GM12801 (cell line): Measurements from ENCODE around the gene ATP1A3.

ENCODE experiments used
- TF ChIP-seq, protein P1 (sequence below): IDR thresholded peaks from one replicate; pipeline ENCODE4 v1.5.1; 2011; ENCODE audit warnings: control low read depth; ENCODE audit not compliant: insufficient read length; ENCODE audit errors: extremely low read depth

The ATP1A3 gene

DNA sequence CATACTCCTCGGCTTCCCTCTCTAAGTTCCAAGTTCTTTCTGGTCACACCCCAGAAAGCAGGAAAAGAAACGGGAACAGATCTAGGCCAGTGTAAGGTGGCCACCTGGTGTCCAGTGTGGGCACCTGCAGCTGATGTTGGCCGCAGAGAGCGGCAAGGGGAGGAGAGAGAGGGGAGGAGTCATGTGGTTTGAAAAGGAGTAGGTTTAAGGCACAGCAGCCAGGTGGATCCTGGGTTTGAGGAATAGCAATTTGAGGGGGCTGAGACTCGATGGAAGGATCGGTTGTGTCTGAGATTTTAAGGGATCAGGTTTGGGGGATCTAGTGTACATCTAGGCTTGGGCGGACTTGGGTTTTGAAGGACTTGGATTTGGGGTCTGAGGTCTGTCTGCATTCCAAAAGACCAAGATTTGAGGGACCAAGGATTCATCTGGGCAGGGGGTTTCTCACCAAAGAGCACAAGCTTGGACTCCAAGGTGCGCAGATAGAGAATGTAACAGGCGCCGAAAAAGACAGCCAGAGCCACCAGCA is 36.1 kb downstream of the ATP1A3 start:
- TF ChIP-seq, protein P1, sequence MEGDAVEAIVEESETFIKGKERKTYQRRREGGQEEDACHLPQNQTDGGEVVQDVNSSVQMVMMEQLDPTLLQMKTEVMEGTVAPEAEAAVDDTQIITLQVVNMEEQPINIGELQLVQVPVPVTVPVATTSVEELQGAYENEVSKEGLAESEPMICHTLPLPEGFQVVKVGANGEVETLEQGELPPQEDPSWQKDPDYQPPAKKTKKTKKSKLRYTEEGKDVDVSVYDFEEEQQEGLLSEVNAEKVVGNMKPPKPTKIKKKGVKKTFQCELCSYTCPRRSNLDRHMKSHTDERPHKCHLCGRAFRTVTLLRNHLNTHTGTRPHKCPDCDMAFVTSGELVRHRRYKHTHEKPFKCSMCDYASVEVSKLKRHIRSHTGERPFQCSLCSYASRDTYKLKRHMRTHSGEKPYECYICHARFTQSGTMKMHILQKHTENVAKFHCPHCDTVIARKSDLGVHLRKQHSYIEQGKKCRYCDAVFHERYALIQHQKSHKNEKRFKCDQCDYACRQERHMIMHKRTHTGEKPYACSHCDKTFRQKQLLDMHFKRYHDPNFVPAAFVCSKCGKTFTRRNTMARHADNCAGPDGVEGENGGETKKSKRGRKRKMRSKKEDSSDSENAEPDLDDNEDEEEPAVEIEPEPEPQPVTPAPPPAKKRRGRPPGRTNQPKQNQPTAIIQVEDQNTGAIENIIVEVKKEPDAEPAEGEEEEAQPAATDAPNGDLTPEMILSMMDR = peak; percentile 80

GRCh38 chr19:41957161-41957837 is 36.7 kb downstream of the ATP1A3 start:
- TF ChIP-seq, protein P1 = no peak

DNA sequence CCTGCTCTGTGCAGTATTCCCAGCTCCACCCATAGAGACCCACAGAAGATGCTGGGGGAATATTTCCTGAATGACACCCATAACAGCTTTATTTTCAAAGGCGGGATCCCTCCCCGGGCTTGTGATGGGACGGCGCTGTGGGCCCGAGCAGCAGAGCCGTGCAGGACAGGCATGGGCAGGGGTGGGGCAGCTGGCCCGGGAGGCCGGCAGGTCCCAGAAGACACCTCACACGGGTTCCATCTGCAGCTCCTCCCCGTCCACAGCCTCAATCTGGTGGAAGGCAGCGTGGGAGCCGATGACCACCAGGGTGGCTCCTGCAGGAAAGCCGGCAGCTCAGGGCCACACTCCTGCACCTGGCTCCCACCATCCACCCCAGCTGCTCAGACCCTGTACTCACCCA is 37.4 kb downstream of the ATP1A3 start:
- TF ChIP-seq, protein P1 = no peak

DNA sequence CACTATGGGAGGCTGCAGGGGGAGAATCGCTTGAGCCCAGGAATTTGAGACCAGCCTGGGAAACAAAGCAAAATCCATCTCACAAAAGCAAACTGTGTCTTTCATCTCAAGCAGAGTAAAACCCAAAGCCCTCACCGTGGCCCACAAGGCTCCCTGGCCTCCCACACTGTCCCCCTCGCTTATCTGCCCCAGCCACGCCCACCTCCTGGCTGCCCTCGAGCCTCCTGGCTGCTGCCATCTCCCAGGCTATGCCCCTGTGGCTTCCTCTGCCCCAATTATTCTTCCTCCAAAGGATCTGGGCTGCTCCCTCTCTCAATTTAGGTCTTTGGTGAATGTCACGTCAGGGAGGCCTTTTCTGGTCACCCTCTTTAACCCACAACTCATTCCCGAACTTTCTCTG is 38.5 kb downstream of the ATP1A3 start:
- TF ChIP-seq, protein P1 = no peak

- TF ChIP-seq, protein P1 = peak; percentile 8
Measured at GRCh38 chr19:41951686-41952172, 42.3 kb downstream of the ATP1A3 start.

- TF ChIP-seq, protein P1 = no peak
Measured at GRCh38 chr19:41947091-41947490, 46.9 kb downstream of the ATP1A3 start.

- TF ChIP-seq, protein P1 = no peak
Measured at GRCh38 chr19:41945135-41945766, 48.8 kb downstream of the ATP1A3 start.
